H9 (cell line): ENCODE data around the gene GCNA. TPM values are rescaled to one million over a fixed set of nuclear protein-coding genes. Genes with fewer than 3 reads are reported as not detected.

ENCODE experiments used
- DNase-seq: peaks from one replicate; pipeline ENCODE4 v3.0.0-alpha.2; 2017
- H2AFZ ChIP-seq: one replicate; pipeline ENCODE4 v1.6.1; 2013; ENCODE audit warnings: mild to moderate bottlenecking, low read length, control low read depth, moderate library complexity
- H2AK5ac ChIP-seq: 2 replicates; pipeline ENCODE4 v1.6.1; 2013; ENCODE audit warnings: low read length, control low read depth, mixed read lengths; ENCODE audit not compliant: insufficient read length
- H2BK120ac ChIP-seq: one replicate; pipeline ENCODE4 v1.6.1; 2013; ENCODE audit warnings: low read depth, mild to moderate bottlenecking, low read length, control low read depth, inconsistent platforms; ENCODE audit not compliant: poor library complexity, severe bottlenecking
- H2BK12ac ChIP-seq: 2 replicates; pipeline ENCODE4 v1.6.1; 2013; ENCODE audit warnings: low read length, control low read depth, mixed read lengths, low read depth; ENCODE audit not compliant: insufficient read length
- H2BK15ac ChIP-seq: 2 replicates; pipeline ENCODE4 v1.6.1; 2013; ENCODE audit warnings: low read depth, low read length, control low read depth
- H2BK20ac ChIP-seq: one replicate; pipeline ENCODE4 v1.6.1; 2013; ENCODE audit warnings: low read depth, mild to moderate bottlenecking, low read length, control low read depth, inconsistent platforms; ENCODE audit not compliant: poor library complexity, severe bottlenecking
- H2BK5ac ChIP-seq: 2 replicates; pipeline ENCODE4 v1.6.1; 2013; ENCODE audit warnings: low read length, control low read depth, mixed read lengths; ENCODE audit not compliant: insufficient read length
- H3K14ac ChIP-seq: 2 replicates; pipeline ENCODE4 v1.6.1; 2013; ENCODE audit warnings: low read length, control low read depth; ENCODE audit not compliant: insufficient read depth
- H3K18ac ChIP-seq: 2 replicates; pipeline ENCODE4 v1.6.1; 2013; ENCODE audit warnings: low read depth, mild to moderate bottlenecking, mixed read lengths, low read length, control low read depth; ENCODE audit not compliant: insufficient read length
- H3K23ac ChIP-seq: 2 replicates; pipeline ENCODE4 v1.6.1; 2013; ENCODE audit warnings: low read length, control low read depth, mixed read lengths, low read depth; ENCODE audit not compliant: insufficient read length
- H3K23me2 ChIP-seq: 2 replicates; pipeline ENCODE4 v1.6.1; 2013; ENCODE audit warnings: low read depth, mild to moderate bottlenecking, mixed read lengths, low read length, control low read depth; ENCODE audit not compliant: insufficient read length, poor library complexity, severe bottlenecking
- H3K27ac ChIP-seq: 2 replicates; pipeline ENCODE4 v1.5.1; 2013; ENCODE audit warnings: low read length, control low read depth, mixed read lengths, low read depth; ENCODE audit not compliant: insufficient read length
- H3K27me3 ChIP-seq: 2 replicates; pipeline ENCODE4 v1.6.1; 2013; ENCODE audit warnings: low read length, control low read depth, inconsistent platforms; ENCODE audit not compliant: insufficient read depth
- H3K4ac ChIP-seq: 2 replicates; pipeline ENCODE4 v1.6.1; 2013; ENCODE audit warnings: low read depth, mild to moderate bottlenecking, control low read depth, inconsistent platforms, low read length, moderate library complexity
- H3K4me1 ChIP-seq: 2 replicates; pipeline ENCODE4 v1.6.1; 2013; ENCODE audit warnings: low read length, control low read depth, inconsistent platforms; ENCODE audit not compliant: insufficient read depth
- H3K4me2 ChIP-seq: 2 replicates; pipeline ENCODE4 v1.6.1; 2013; ENCODE audit warnings: low read length, control low read depth, mixed read lengths; ENCODE audit not compliant: insufficient read length, insufficient read depth
- H3K56ac ChIP-seq: 2 replicates; pipeline ENCODE4 v1.6.1; 2013; ENCODE audit warnings: low read depth, mild to moderate bottlenecking, mixed read lengths, low read length, control low read depth; ENCODE audit not compliant: insufficient read length
- H3K79me1 ChIP-seq: 2 replicates; pipeline ENCODE4 v1.6.1; 2013; ENCODE audit warnings: low read depth, mild to moderate bottlenecking, moderate library complexity, low read length, control low read depth, inconsistent platforms; ENCODE audit not compliant: insufficient read depth, poor library complexity, severe bottlenecking
- H3K79me2 ChIP-seq: 2 replicates; pipeline ENCODE4 v1.6.1; 2013; ENCODE audit warnings: low read length, control low read depth, inconsistent platforms; ENCODE audit not compliant: insufficient read depth
- H3K9ac ChIP-seq: 2 replicates; pipeline ENCODE4 v1.6.1; 2013; ENCODE audit warnings: low read length, control low read depth, mixed read lengths; ENCODE audit not compliant: insufficient read length; ENCODE audit errors: extremely low read depth
- H3K9me3 ChIP-seq: one replicate; pipeline ENCODE4 v1.6.1; 2013; ENCODE audit warnings: low read depth, low read length, inconsistent platforms; ENCODE audit not compliant: control insufficient read depth
- H3T11ph ChIP-seq: one replicate; pipeline ENCODE4 v1.6.1; 2013; ENCODE audit warnings: mild to moderate bottlenecking, low read length, control low read depth, inconsistent platforms
- H4K20me1 ChIP-seq: one replicate; pipeline ENCODE4 v1.6.1; 2013; ENCODE audit not compliant: control insufficient read depth, insufficient read length, insufficient read depth
- H4K5ac ChIP-seq: 2 replicates; pipeline ENCODE4 v1.6.1; 2013; ENCODE audit warnings: low read depth, mild to moderate bottlenecking, mixed read lengths, low read length, control low read depth; ENCODE audit not compliant: insufficient read length
- H4K8ac ChIP-seq: replicated peaks from 2 replicates; pipeline ENCODE4 v1.6.1; 2013; ENCODE audit warnings: low read length, control low read depth, mixed read lengths, low read depth; ENCODE audit not compliant: insufficient read length
- H4K91ac ChIP-seq: 2 replicates; pipeline ENCODE4 v1.6.1; 2013; ENCODE audit warnings: low read depth, mild to moderate bottlenecking, moderate library complexity, mixed read lengths, low read length, control low read depth; ENCODE audit not compliant: insufficient read length
- H3K27ac Mint-ChIP-seq, 3 experiments: 2 replicates in 2 of 3; 3 replicates in 1 of 3; pipeline ENCODE4 v1.8.0; 2020 to 2021; ENCODE audit warnings: mixed read lengths in 3 of 3, mild to moderate bottlenecking in 1 of 3, moderate library complexity in 1 of 3
- H3K27me3 Mint-ChIP-seq: 2 replicates; pipeline ENCODE4 v1.8.0; 2021; ENCODE audit warnings: low read depth, mild to moderate bottlenecking, moderate library complexity, mixed read lengths
- H3K36me3 Mint-ChIP-seq, 3 experiments: 2 replicates in 2 of 3; 3 replicates in 1 of 3; pipeline ENCODE4 v1.8.0; 2020 to 2021; ENCODE audit warnings: low read depth in 3 of 3, mixed read lengths in 3 of 3; ENCODE audit not compliant: insufficient read depth in 1 of 3
- H3K4me1 Mint-ChIP-seq, 2 experiments: 2 replicates each; pipeline ENCODE4 v1.8.0; 2020; ENCODE audit warnings: mixed read lengths in 2 of 2
- H3K4me3 Mint-ChIP-seq, 2 experiments: 2 replicates in 1 of 2; 3 replicates in 1 of 2; pipeline ENCODE4 v1.8.0; 2020 to 2021; ENCODE audit warnings: mild to moderate bottlenecking in 2 of 2, mixed read lengths in 2 of 2, moderate library complexity in 1 of 2
- H3K9me3 Mint-ChIP-seq, 2 experiments: 2 replicates in 1 of 2; 3 replicates in 1 of 2; pipeline ENCODE4 v1.8.0; 2020; ENCODE audit warnings: mild to moderate bottlenecking in 2 of 2, mixed read lengths in 2 of 2, moderate library complexity in 1 of 2
- CTCF ChIP-seq: fragments of 200-600 bp; sonication (generic); conservative IDR thresholded peaks from 3 replicates; pipeline ENCODE4 v1.8.0; 2021; ENCODE audit warnings: antibody characterized with exemption, mild to moderate bottlenecking
- WGBS: extraction: QIAGEN DNeasy Blood & Tissue Kit; methylation state at CpG from one replicate; pipeline ENCODE4 v1.1.7; 2013; ENCODE audit warnings: missing lambda C conversion rate, low lambda C conversion rate, mixed read lengths; ENCODE audit not compliant: insufficient read length; ENCODE audit errors: extremely low coverage; 5-methylcytosine and 5-hydroxymethylcytosine counted together
- long read RNA-seq: library from polyadenylated mRNA; unstranded; transcript quantifications from one replicate; pipeline ENCODE4 v2.0.0, GENCODE V29; 2020
- total RNA-seq: library from RNA; stranded (reverse); gene quantifications from 2 replicates; pipeline ENCODE4 v1.2.1, GENCODE V29; 2021

The GCNA gene
- total RNA-seq = 0.48 and 0.96 TPM in 2 replicates
- long read RNA-seq, partial matches to known transcripts = 0 of 1 reads
- long read RNA-seq, other reads (novel, unspliced or antisense) = 1 of 1 reads

GRCh38 chrX:71578253-71579135 lies at the start of gene GCNA:
GCNA (plus strand) TSS chrX:71578437; CDS start chrX:71580822, 2,385 bp downstream.
- Histone ChIP-seq H4K8ac (no peak within 1 kb of the TSS), H2BK15ac (no peak within 1 kb of the TSS), H4K5ac (no peak within 1 kb of the TSS), H3K56ac (no peak within 1 kb of the TSS), H3K18ac (no peak within 1 kb of the TSS), H4K91ac (no peak within 1 kb of the TSS), H3K4me2 (no peak within 1 kb of the TSS), H2BK120ac (no peak within 1 kb of the TSS), H3K4ac (no peak within 1 kb of the TSS), H3K27ac (no peak within 1 kb of the TSS), H2AK5ac (no peak within 1 kb of the TSS), H3K23me2 (no peaks in the 10 kb centered on the region), H3K23ac (no peak within 1 kb of the TSS), H3K14ac (no peak within 1 kb of the TSS), H2BK20ac (no peak within 1 kb of the TSS), H3K79me2 (no peaks in the 10 kb centered on the region), H2BK12ac (no peak within 1 kb of the TSS), H3K9me3 (peaks cover 8% of the 10 kb centered on the region), H2BK5ac (no peak within 1 kb of the TSS), H3K27me3 (no peaks in the 10 kb centered on the region), H4K20me1 (no peaks in the 10 kb centered on the region), H2AFZ (no peak within 1 kb of the TSS), H3T11ph (no peak within 1 kb of the TSS), H3K79me1 (no peaks in the 10 kb centered on the region), H3K4me1 (no peaks in the 10 kb centered on the region), H3K9ac (no peak within 1 kb of the TSS)
- H3K9me3 Mint-ChIP-seq = peaks cover 53 to 65% of the 10 kb centered on the region in 2 experiments
- H3K36me3 Mint-ChIP-seq = peaks cover 22 to 53% (median 44%) of the 10 kb centered on the region in 3 experiments
- H3K4me1 Mint-ChIP-seq = 0 out of 4 replicates have a peak, but pooled peaks cover 0 to 10% of the 10 kb centered on the region in 2 experiments
- H3K27me3 Mint-ChIP-seq = peaks cover 4% of the 10 kb centered on the region; the same call in 1 of the 2 replicates
- no peak for TF ChIP-seq CTCF
- H3K4me3 Mint-ChIP-seq = no peak within 1 kb of the TSS; a peak in 1 of 5 replicates
- no peak for DNase-seq
- H3K27ac Mint-ChIP-seq = no peak within 1 kb of the TSS; a peak in 1 of 7 replicates
- WGBS = no CpG with 5 or more reads among the region's 48 CpGs
